GM12878 (cell line): ENCODE data around the gene BPIFB3. TPM values are rescaled to one million over a fixed set of nuclear protein-coding genes. Genes with fewer than 3 reads are reported as not detected.

ENCODE experiments used
- ATAC-seq: fragments of 200-7000 bp; cut with Tn5 transposase; 3 replicates; pipeline ENCODE4 v1.9.1; 2020; ENCODE audit warnings: mild to moderate bottlenecking, moderate library complexity
- BruUV-seq: library from RNA; stranded (reverse); fragments of 400-500 nt; replicated peaks from 2 replicates; lab custom pipeline; 2021; lab: Mats Ljungman, UMichigan
- CTCF ChIA-PET: fragments of 300-600 bp; sonication (Branson Sonifier 250); formaldehyde crosslinking; extraction: SDS; loops from one replicate; lab custom pipeline; 2021; ENCODE audit warnings: inconsistent platforms; lab: Yijun Ruan, JAX
- POLR2A ChIA-PET: fragments of 350-600 bp; formaldehyde crosslinking; extraction: SDS; loops from one replicate; lab custom pipeline; 2021; ENCODE audit warnings: inconsistent platforms; lab: Charles Lee
- RAD21 ChIA-PET: fragments of 300-600 bp; sonication (Branson Sonifier 250); formaldehyde crosslinking; loops from one replicate; lab custom pipeline; 2023; ENCODE audit warnings: antibody characterized with exemption; ENCODE audit not compliant: unreplicated experiment; lab: Charles Lee
- SMC1A ChIA-PET: fragments of 300-600 bp; sonication (Branson Sonifier 250); formaldehyde crosslinking; loops from one replicate; lab custom pipeline; 2023; ENCODE audit not compliant: unreplicated experiment, uncharacterized antibody; lab: Charles Lee
- DNase-seq: peaks from one replicate; pipeline ENCODE4 v3.0.0-alpha.2; 2011; ENCODE audit warnings: low read depth, low spot score
- FAIRE-seq: peaks from 3 replicates; lab custom pipeline; 2011; peaks lifted over from hg19 to GRCh38; lab: Jason Lieb, UNC
- H2AFZ ChIP-seq: 2 replicates; pipeline ENCODE4 v1.6.0; 2011; ENCODE audit warnings: low read depth, low read length, control low read depth; ENCODE audit not compliant: control insufficient read depth
- H3K27ac ChIP-seq: 2 replicates; pipeline ENCODE4 v1.5.1; 2011; ENCODE audit warnings: control low read depth; ENCODE audit not compliant: control insufficient read depth, insufficient read depth
- H3K27me3 ChIP-seq, 2 experiments: replicated peaks in 1 of 2; 2 replicates each; pipeline versions ENCODE4 v1.6.0 to v1.6.1; 2011; ENCODE audit warnings: low read length in 1 of 2; ENCODE audit not compliant: control insufficient read depth in 2 of 2, insufficient read depth in 2 of 2
- H3K36me3 ChIP-seq, 2 experiments: 2 replicates each; pipeline ENCODE4 v1.5.1; 2011; ENCODE audit warnings: low read length in 1 of 2; ENCODE audit not compliant: control insufficient read depth in 2 of 2, insufficient read depth in 2 of 2
- H3K4me1 ChIP-seq: 2 replicates; pipeline ENCODE4 v1.6.1; 2011; ENCODE audit warnings: mild to moderate bottlenecking, low read length, moderate library complexity, mixed read lengths; ENCODE audit not compliant: control insufficient read depth, insufficient read depth
- H3K4me2 ChIP-seq: 2 replicates; pipeline ENCODE4 v1.6.0; 2011; ENCODE audit warnings: control low read depth; ENCODE audit not compliant: control insufficient read depth, insufficient read depth
- H3K4me3 ChIP-seq: fragments of 200-600 bp; sonication (generic); 2 replicates; pipeline ENCODE4 v1.5.1; 2016
- H3K79me2 ChIP-seq: 2 replicates; pipeline ENCODE4 v1.6.0; 2011; ENCODE audit warnings: low read length; ENCODE audit not compliant: control insufficient read depth, insufficient read depth
- H3K9ac ChIP-seq: 2 replicates; pipeline ENCODE4 v1.8.0; 2011; ENCODE audit warnings: low read length, control low read depth, mixed read lengths; ENCODE audit not compliant: control insufficient read depth, insufficient read depth
- H3K9me3 ChIP-seq: replicated peaks from 3 replicates; pipeline ENCODE4 v1.5.1; 2011; ENCODE audit warnings: mild to moderate bottlenecking, low read length; ENCODE audit not compliant: control insufficient read depth, insufficient read depth
- H4K20me1 ChIP-seq: 2 replicates; pipeline ENCODE4 v1.6.0; 2011; ENCODE audit not compliant: control insufficient read depth, insufficient read depth
- ATF2 ChIP-seq: IDR thresholded peaks from 2 replicates; pipeline ENCODE4 v1.6.1; 2012; ENCODE audit warnings: low read length, inconsistent platforms
- CBX3 ChIP-seq: fragments of 200-600 bp; sonication (generic); IDR thresholded peaks from 2 replicates; pipeline ENCODE4 v1.6.1; 2016; ENCODE audit warnings: low read depth, borderline replicate concordance
- E2F8 ChIP-seq: fragments of 450-650 bp; IDR thresholded peaks from 2 replicates; pipeline ENCODE4 v1.6.1; 2018; ENCODE audit warnings: mild to moderate bottlenecking, low read depth, moderate library complexity; ENCODE audit not compliant: partially characterized antibody
- FOS ChIP-seq: IDR thresholded peaks from 3 replicates; pipeline ENCODE4 v1.6.1; 2011; ENCODE audit warnings: borderline replicate concordance; ENCODE audit not compliant: insufficient read length; ENCODE audit errors: extremely low read depth
- KLF5 ChIP-seq: fragments of 450-650 bp; IDR thresholded peaks from 2 replicates; pipeline ENCODE4 v1.6.1; 2014; ENCODE audit warnings: mild to moderate bottlenecking; ENCODE audit not compliant: partially characterized antibody
- MXI1 ChIP-seq: fragments of 150-350 bp; IDR thresholded peaks from 2 replicates; pipeline ENCODE4 v1.6.1; 2011; ENCODE audit warnings: low read depth, mild to moderate bottlenecking, inconsistent platforms, low read length, improper control_type of control experiment
- NFYB ChIP-seq: IDR thresholded peaks from 2 replicates; pipeline ENCODE4 v1.6.1; 2011; ENCODE audit warnings: low read depth, mild to moderate bottlenecking, low read length, improper control_type of control experiment, moderate library complexity; ENCODE audit not compliant: insufficient read depth
- PBX3 ChIP-seq: IDR thresholded peaks from 2 replicates; pipeline ENCODE4 v1.6.1; 2011; ENCODE audit warnings: mild to moderate bottlenecking, low read depth, low read length, moderate library complexity; ENCODE audit not compliant: insufficient replicate concordance
- RAD51 ChIP-seq: fragments of 450-650 bp; IDR thresholded peaks from 2 replicates; pipeline ENCODE4 v1.6.1; 2016; ENCODE audit warnings: moderate library complexity, mild to moderate bottlenecking, inconsistent platforms
- RB1 ChIP-seq: fragments of 450-650 bp; formaldehyde crosslinking; IDR thresholded peaks from 2 replicates; pipeline ENCODE4 v1.6.1; 2017; ENCODE audit warnings: mild to moderate bottlenecking, borderline replicate concordance
- WGBS: methylation state at CpG from one replicate; pipeline ENCODE4 v1.1.6; 2016; ENCODE audit warnings: low lambda C conversion rate; ENCODE audit not compliant: insufficient replicate concordance, insufficient coverage; ENCODE audit errors: missing lambda C conversion rate; 5-methylcytosine and 5-hydroxymethylcytosine counted together
- in situ Hi-C: fragments of 300-500 bp; cut with MboI; formaldehyde crosslinking; loops from 9 replicates; pipeline ENCODE4 v1.14.3; 2018; ENCODE audit warnings: mixed read lengths
- intact Hi-C: fragments of 100-400 bp; cut with micrococcal nuclease; formaldehyde crosslinking; loops from one replicate; pipeline ENCODE4 v1.14.2; 2022; ENCODE audit not compliant: unreplicated experiment
- polyA plus RNA-seq, 11 experiments: library from polyadenylated mRNA; depleted of rRNA in 4 of 11; unstranded in 6 of 11; stranded (reverse) in 5 of 11; fragments of >200 nt; fragmentation: Nextera tagmentation in 4 of 11; fragmentation: Illumina TruSeq in 1 of 11; extraction: Ambion mirVana in 4 of 11; extraction: Trizol in 1 of 11; gene quantifications; 1 replicate in 1 of 11; 2 replicates in 10 of 11; pipeline versions ENCODE4 v1.2.1 to v1.2.3, GENCODE V29; 2011 to 2016; ENCODE audit warnings: inconsistent platforms in 2 of 11, missing spikeins in 2 of 11, low read depth in 1 of 11
- total RNA-seq, 4 experiments: library from RNA; depleted of rRNA in 3 of 4; stranded (reverse); fragments of >200 nt in 3 of 4; fragmentation: Illumina TruSeq in 1 of 4; extraction: Trizol in 1 of 4; gene quantifications; 2 replicates each; pipeline versions ENCODE4 v1.2.1 to v1.2.3, GENCODE V29; 2013 to 2021

The BPIFB3 gene
- total and polyA plus RNA-seq, 10 of the 15 experiments (the other 5 are each of a cell fraction or from before 2014, with no cell fraction given), result not detected

DNA sequence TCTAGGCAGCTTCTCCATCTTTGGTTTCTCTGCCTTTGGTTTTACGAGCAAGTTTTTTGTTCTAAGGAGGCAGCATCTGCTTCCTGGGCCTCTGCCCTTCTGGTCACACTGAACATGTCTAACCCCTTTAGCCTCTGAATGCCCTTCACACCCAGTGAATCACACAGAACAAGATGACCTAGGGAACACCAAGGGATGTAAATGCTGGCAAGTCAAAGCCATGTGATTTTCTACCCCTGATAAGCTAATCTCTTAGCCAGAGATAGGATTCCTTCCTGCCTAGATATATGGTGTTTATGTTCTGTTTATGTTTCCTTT, 29.5 kb upstream of the BPIFB3 start (continued):
- TF ChIP-seq E2F8, result no peak
- no peak for TF ChIP-seq PBX3
- TF ChIP-seq KLF5, result no peak
- TF ChIP-seq NFYB, result no peak
- no peak for TF ChIP-seq MXI1
- TF ChIP-seq RAD51, result no peak
- no peak for TF ChIP-seq CBX3

DNA sequence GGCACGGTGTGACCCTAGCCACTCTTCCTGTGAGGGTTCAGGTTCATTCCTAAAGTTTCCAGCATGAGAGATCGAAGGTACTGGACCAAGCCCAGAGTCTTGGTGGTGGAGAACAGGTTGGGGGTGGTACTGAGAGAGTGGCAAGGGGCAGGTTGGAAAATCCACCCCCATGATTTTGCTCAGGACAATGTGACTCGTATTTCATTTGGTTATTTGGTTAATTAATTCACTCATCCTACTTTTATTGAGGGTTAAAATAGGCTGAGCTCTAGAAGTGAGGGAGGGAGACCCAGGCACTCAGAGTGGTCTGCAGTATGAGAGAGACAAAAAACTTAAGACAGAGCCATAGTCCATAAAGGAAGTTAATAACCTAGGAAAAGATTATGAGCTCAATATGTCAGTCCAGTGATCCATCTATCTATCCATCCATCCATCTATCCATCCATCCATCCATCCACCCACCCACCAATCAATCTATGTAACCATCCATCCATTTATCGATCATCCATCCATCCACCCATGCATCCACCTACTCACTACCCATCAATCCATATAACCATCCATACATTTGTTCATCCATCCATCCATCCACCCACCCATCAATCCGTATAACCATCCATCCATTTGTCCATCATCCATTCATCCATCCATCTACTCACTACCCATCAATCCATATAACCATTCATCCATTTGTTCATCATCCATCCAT, 28.9 kb upstream of the BPIFB3 start:
- no TSS peak for BruUV-seq
- Histone ChIP-seq H3K27ac (no peak overlapping the region), H3K4me2 (no peak overlapping the region), H3K4me3 (no peak overlapping the region), H3K9ac (no peak overlapping the region), H3K79me2 (no peaks in the 10 kb centered on the region), H3K36me3 (no peaks in the 10 kb centered on the region), H2AFZ (no peak overlapping the region), H3K4me1 (peaks cover 3% of the 10 kb centered on the region), H3K27me3 (no peaks in the 10 kb centered on the region; a peak in 1 of 4 replicates), H3K9me3 (no peaks in the 10 kb centered on the region), H4K20me1 (no peaks in the 10 kb centered on the region)
- ChIA-PET POLR2A (no interaction called here), SMC1A (no interaction called here), CTCF (no interaction called here), RAD21 (no interaction called here)
- in situ Hi-C loops, result no loop called here
- intact Hi-C loops, result no loop called here
- ATAC-seq (no peak), FAIRE-seq (no peak), DNase-seq (no peak)
- no peak for TF ChIP-seq RB1
- no peak for TF ChIP-seq FOS
- TF ChIP-seq ATF2, result no peak
- 10% methylated on average over 5 of the region's 5 CpGs for WGBS
